ENCODE results near the gene PRKG1. TPM values are rescaled to one million over a fixed set of nuclear protein-coding genes. Genes with fewer than 3 reads are reported as not detected.

PRKG1 gene
- total RNA-seq, 2 donors from 2014 or later = 0.42 TPM; not detected in 1

DNA sequence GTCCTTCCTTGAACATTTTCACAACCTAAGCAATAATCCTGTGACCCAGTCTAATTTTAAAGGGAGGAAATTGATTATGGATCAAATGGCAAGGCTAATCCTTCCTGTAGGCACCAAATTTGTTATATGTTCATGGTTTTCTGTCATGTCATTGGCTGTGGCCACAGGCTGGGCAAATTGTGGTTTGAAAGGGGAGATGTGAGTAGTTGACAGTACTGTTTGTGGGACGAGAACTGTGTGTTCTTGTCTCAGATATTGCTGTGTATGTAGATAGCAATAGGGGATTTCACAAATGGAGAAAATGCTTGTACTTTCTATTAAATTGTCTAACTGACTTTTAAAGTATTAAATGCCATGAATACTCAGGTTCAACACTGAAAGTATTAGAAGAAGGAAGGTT lies 8.1 kb upstream of the PRKG1 start:
- Mint-ChIP-seq H3K27me3 (peaks cover 6% of the 10 kb centered on the region), H3K36me3 (ENCODE audit: low read depth) (no peaks in the 10 kb centered on the region), H3K4me3 (no peak overlapping the region), H3K9me3 (no peaks in the 10 kb centered on the region), H3K4me1 (no peaks in the 10 kb centered on the region), H3K27ac (no peak overlapping the region)
- no peak for ATAC-seq (replicated peaks)

DNA sequence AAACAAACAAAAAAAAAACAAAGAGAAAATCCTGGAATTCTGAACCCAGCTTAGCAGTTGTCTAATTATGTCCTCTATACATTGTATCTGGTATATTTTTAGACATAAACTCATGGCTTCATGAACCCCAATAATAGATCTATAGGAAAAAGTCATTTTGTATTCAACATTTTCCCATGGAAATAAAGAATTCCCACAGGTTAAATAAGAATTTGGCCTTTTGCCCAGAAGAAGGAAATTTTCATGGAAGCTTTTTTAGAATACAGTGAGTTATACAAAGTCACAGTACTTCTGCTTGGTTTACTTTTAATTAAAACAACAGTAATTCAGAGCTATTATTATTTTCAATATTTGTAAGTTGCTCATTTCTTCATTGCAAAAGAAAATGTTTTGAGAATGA lies 2.1 kb upstream of the PRKG1 start:
- Mint-ChIP-seq H3K27ac (no peak overlapping the region), H3K9me3 (no peaks in the 10 kb centered on the region), H3K36me3 (ENCODE audit: low read depth) (no peaks in the 10 kb centered on the region), H3K27me3 (peaks cover 36% of the 10 kb centered on the region), H3K4me3 (no peak overlapping the region), H3K4me1 (no peaks in the 10 kb centered on the region)
- ATAC-seq (replicated peaks) = no peak

DNA sequence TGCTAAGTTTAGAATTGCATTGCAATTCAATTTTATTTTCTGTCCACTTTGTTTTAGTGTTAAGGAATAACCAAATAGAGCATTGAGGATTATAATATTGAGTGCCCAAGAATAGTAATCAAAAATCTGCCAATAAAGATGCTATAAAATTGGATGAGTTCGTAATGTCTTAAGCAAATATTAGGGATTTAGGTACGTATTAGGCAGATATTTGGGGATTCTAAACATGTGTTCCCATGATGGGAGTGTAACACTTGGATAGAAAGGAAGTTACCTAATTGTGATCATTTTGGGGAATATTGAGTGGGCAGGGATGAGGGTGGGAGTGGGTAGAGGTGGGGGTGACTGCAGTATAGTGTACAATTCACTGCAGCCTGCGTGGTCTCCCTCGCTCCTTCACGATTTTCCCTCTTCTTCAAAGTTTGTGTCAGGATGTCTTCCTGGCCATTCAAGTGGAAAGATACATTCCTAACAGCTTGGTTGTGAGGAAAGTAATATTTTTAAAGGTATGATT lies 1.3 kb upstream of the PRKG1 start:
- H3K9me3 Mint-ChIP-seq = no peaks in the 10 kb centered on the region
- no peaks in the 10 kb centered on the region for H3K4me1 Mint-ChIP-seq
- peaks cover 36% of the 10 kb centered on the region for H3K27me3 Mint-ChIP-seq
- H3K36me3 Mint-ChIP-seq (ENCODE audit: low read depth) = no peaks in the 10 kb centered on the region
- H3K4me3 Mint-ChIP-seq = peak overlapping the region; percentile 74
- no peak overlapping the region for H3K27ac Mint-ChIP-seq
- no peak for ATAC-seq (replicated peaks)

DNA sequence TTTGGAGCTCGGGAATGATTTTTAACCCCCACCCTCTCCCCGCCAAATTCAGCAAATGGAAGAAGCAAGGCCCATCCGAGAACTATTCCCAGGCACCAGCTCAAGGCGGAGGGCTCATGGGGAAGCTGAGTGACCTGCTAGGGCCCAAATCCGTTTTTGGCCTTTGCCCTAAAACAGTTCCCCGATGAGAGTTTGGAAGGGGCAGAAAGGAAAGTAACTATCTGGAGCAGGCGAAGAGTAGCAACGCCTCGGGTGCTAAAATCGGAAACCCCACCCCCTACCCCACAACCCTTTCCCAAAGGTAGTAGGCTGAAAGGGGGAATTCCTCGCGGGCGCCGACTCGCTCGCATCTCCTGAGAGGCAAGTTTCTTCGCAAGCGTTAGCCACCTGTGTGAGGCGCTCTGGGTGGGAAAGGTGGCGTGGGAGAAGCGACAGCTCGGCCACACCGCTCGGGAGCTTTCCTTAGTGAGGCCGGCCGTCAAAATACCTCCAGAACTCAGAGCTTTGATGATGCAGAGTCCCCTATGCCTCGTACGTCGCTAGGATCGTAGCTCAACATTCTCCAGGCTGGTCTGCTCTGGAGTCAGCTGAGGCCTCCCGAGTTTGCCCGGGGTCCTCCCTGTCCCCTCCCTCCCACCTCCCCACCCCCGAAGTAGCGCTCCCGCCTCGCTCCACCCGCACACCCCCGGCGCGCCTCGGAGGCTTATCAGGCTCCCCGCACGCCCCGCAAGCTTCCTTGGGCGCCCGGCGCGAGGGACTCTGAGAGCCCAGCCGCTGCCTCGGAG lies 642 bp upstream of the PRKG1 start:
- no peak overlapping the region for H3K27ac Mint-ChIP-seq

DNA sequence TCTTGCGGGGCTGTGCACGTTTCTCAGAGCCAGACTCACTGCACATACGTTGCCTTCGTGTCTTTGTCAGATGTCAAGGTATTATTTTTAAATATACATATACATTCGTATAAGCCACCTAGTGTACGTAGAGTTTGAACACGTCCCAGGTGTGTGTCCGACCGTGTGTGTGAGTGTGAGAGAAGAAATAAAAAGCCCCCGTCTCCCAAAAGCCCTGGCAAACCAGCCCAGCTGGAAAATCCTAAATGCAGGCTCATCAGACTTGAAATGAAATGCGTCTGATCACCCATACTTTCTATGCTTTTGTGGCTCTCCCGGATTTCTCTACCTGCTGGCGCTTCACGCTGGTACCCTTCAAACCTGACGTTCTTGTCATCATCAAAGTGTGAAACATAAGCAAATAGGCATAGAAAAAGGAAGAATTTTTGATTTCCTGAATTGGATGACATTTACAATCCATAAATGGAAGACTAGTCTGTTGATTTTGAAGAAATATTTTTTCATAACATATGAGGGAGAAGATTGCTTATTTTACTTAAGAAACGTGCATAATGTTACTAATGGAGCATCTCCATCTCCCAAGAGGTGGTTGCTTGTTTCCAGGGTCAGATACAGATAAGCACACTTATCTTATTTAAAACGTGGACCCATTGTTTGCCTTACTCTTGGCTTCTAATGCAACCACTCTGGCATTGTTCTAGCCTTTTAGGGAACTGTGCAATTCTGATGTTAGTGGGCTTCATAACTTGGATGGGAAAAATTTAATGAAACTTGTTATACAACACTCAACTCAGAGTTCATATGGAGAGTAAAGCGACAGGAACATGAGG lies 971 bp downstream of the PRKG1 start:
- ATAC-seq (replicated peaks) = no peak
- H3K9me3 Mint-ChIP-seq = no peaks in the 10 kb centered on the region
- H3K27ac Mint-ChIP-seq = no peak overlapping the region
- no peaks in the 10 kb centered on the region for H3K4me1 Mint-ChIP-seq
- H3K4me3 Mint-ChIP-seq = peak overlapping the region; percentile 74
- peaks cover 42% of the 10 kb centered on the region for H3K27me3 Mint-ChIP-seq
- H3K36me3 Mint-ChIP-seq (ENCODE audit: low read depth) = no peaks in the 10 kb centered on the region

More for the DNA sequence above, 642 bp upstream of the PRKG1 start:
- Mint-ChIP-seq H3K4me3 (peak overlapping the region; percentile 74), H3K36me3 (ENCODE audit: low read depth) (no peaks in the 10 kb centered on the region), H3K27me3 (peaks cover 36% of the 10 kb centered on the region), H3K4me1 (no peaks in the 10 kb centered on the region), H3K9me3 (no peaks in the 10 kb centered on the region)
- ATAC-seq (replicated peaks) = peak; percentile 14

DNA sequence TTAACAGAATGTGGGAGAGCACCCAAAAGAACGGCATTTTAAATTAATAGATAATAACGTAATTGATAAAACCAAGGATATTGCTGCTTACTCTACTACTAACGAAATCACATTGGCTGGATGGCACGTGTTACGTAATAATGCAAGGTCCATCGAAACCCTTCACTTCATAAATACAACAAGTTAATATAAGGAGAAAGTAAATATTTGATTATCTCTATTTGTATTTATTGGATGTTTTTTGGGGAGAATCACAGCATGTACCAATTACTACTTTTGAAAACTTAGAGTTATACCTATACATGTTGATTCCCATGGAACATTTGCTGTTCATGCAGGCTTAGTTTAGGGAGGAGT lies 1.6 kb downstream of the PRKG1 start:
- no peaks in the 10 kb centered on the region for H3K4me1 Mint-ChIP-seq
- H3K36me3 Mint-ChIP-seq (ENCODE audit: low read depth) = no peaks in the 10 kb centered on the region
- H3K9me3 Mint-ChIP-seq = no peaks in the 10 kb centered on the region
- H3K4me3 Mint-ChIP-seq = no peak overlapping the region
- peaks cover 44% of the 10 kb centered on the region for H3K27me3 Mint-ChIP-seq
- ATAC-seq (replicated peaks) = no peak
- H3K27ac Mint-ChIP-seq = no peak overlapping the region

DNA sequence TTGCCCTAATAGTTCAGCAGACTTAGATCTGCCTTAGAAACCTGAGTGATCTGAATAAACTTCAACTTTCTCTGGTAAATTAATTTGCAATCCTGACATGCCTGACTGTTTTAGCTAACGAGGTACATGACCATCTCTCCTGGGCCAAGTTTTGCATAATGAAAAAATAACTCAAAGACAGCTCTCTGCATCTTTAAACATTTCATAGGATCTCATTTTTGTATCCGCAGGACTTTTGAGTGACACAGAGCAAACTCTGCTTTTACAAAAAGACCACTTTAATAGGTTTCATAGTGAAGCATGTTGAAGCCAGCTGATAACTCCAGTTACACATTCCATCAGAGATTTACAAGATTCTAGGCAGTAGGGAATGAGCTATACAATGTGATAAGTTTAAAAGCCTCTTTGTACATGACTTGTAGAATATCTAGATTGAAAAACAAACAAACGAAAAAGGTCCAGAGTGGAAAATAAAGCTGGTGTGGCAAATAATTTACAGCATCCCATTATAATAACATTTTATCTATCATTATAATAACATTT lies 2.1 kb downstream of the PRKG1 start:
- no peaks in the 10 kb centered on the region for H3K36me3 Mint-ChIP-seq (ENCODE audit: low read depth)
- no peak for ATAC-seq (replicated peaks)
- H3K9me3 Mint-ChIP-seq = no peaks in the 10 kb centered on the region
- H3K27ac Mint-ChIP-seq = no peak overlapping the region
- peaks cover 42% of the 10 kb centered on the region for H3K27me3 Mint-ChIP-seq
- no peaks in the 10 kb centered on the region for H3K4me1 Mint-ChIP-seq
- no peak overlapping the region for H3K4me3 Mint-ChIP-seq

DNA sequence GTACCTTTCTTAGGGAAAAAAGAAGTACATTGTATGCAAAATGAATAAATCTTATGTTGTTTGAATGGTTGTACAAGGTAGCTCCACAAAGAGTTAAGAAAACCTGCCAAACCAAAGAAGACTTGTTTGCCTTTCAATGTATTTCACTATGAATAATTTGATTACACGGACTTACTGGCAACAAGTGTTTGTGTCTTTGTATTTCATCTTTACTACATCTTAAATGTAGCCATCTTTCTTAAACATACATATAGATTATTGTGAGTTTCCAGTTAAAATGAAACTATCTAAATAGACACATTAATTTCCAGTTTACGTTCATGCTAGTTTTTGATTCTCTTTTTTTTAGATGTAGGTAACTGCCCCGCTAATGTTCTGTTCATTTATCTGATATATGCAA lies 2.8 kb downstream of the PRKG1 start:
- peaks cover 42% of the 10 kb centered on the region for H3K27me3 Mint-ChIP-seq
- no peak overlapping the region for H3K27ac Mint-ChIP-seq
- H3K36me3 Mint-ChIP-seq (ENCODE audit: low read depth) = no peaks in the 10 kb centered on the region
- H3K9me3 Mint-ChIP-seq = no peaks in the 10 kb centered on the region
- no peaks in the 10 kb centered on the region for H3K4me1 Mint-ChIP-seq
- H3K4me3 Mint-ChIP-seq = no peak overlapping the region
- ATAC-seq (replicated peaks) = no peak

DNA sequence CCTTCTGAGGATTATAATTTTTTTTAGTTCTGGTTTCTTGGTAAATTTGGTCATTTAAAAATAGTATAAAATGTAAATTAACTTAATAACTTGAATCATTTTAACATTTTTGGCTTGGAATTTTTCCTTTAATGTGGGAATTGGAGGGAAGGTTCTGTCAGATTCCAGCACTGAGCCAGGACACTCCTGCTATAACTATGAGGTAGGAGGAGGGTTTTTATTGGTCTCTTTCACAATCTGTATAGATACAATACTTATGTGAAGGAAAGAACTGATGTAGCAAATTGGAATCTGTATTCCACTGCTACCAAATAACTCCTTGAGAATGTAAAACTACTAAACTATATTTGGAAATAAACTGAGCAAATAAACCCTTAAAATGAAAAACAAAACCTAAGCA lies 3.2 kb downstream of the PRKG1 start:
- H3K36me3 Mint-ChIP-seq (ENCODE audit: low read depth) = no peaks in the 10 kb centered on the region
- H3K4me3 Mint-ChIP-seq = no peak overlapping the region
- no peak for ATAC-seq (replicated peaks)
- H3K27ac Mint-ChIP-seq = no peak overlapping the region
- no peaks in the 10 kb centered on the region for H3K4me1 Mint-ChIP-seq
- no peaks in the 10 kb centered on the region for H3K9me3 Mint-ChIP-seq
- H3K27me3 Mint-ChIP-seq = peaks cover 46% of the 10 kb centered on the region

DNA sequence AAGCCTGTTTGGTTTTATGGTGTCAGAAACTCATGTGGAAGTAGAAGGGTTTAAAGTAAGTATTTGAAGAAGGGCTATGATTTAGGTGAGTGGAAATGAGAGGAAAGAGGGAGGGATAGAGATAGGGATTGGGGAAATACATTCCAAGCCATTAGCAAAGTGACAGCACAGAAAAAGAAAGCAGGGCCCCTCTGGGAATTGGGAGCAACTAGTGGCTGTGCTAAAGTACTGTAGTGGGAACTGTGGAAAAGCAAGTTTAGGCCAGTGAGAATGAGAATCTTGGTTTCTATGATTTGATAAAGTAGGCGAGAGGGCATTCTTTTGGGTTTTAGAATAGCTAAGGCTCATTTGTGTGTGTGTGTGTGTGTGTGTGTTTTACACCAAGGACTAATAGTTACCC lies 5.0 kb downstream of the PRKG1 start:
- no peaks in the 10 kb centered on the region for H3K4me1 Mint-ChIP-seq
- H3K27me3 Mint-ChIP-seq = peaks cover 38% of the 10 kb centered on the region
- H3K27ac Mint-ChIP-seq = no peak overlapping the region
- no peaks in the 10 kb centered on the region for H3K9me3 Mint-ChIP-seq
- H3K4me3 Mint-ChIP-seq = no peak overlapping the region
- ATAC-seq (replicated peaks) = no peak
- no peaks in the 10 kb centered on the region for H3K36me3 Mint-ChIP-seq (ENCODE audit: low read depth)

DNA sequence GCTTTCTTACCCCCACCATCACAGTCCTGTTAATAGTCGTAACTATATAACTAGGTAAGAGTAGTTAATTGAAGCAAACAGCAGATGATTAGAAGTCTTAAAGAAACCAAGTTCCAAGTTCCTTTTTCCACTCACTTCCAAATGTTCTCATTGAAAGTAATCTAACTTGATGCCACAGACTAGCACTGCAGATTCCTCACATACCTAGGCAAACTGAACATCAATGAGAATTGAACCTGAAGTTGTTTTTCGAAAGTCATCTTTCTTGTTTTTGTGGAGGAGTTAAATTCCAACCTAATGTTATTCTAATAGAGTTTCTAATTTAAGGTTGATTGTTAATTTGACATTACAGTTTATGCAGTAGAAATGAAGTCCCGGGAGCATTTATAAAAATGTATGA lies 5.5 kb downstream of the PRKG1 start:
- H3K4me3 Mint-ChIP-seq = no peak overlapping the region
- peaks cover 35% of the 10 kb centered on the region for H3K27me3 Mint-ChIP-seq
- H3K9me3 Mint-ChIP-seq = no peaks in the 10 kb centered on the region
- H3K27ac Mint-ChIP-seq = no peak overlapping the region
- H3K4me1 Mint-ChIP-seq = no peaks in the 10 kb centered on the region
- H3K36me3 Mint-ChIP-seq (ENCODE audit: low read depth) = no peaks in the 10 kb centered on the region
- no peak for ATAC-seq (replicated peaks)

DNA sequence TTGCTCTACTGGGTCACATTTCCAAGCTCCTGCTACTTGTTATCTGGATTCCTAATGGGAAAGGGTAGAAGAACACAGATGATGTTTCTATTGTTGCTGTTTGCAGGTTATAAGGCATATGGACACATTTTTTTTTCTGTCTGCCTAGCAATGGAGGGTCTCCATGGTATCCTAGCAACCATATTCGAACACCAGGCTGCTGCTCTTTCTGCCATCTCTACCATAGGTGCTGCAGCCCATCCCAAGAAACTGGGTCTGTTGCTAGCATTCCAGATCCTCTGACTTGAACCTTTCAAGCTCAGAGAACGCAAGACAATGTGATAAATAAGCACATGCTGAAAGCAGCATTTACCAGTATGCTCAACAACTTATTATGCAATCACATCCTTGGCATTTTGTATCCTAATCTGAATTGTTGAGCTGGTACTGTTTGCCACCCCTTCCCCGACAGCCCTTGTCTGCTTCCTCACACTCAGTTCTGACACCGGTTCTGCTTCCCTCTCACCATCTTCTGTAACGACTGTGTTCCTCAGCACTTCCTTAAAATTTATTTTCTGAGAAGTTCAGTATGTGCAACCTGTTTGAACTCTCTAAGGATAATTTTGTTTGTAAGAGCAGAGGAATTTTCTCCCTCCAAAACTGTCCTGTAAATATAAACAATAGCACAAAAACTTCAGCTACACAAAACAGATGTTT lies 6.2 kb downstream of the PRKG1 start:
- Mint-ChIP-seq H3K36me3 (ENCODE audit: low read depth) (no peaks in the 10 kb centered on the region), H3K4me3 (no peak overlapping the region), H3K4me1 (no peaks in the 10 kb centered on the region), H3K27me3 (peaks cover 28% of the 10 kb centered on the region), H3K27ac (no peak overlapping the region), H3K9me3 (no peaks in the 10 kb centered on the region)
- ATAC-seq (replicated peaks) = no peak

DNA sequence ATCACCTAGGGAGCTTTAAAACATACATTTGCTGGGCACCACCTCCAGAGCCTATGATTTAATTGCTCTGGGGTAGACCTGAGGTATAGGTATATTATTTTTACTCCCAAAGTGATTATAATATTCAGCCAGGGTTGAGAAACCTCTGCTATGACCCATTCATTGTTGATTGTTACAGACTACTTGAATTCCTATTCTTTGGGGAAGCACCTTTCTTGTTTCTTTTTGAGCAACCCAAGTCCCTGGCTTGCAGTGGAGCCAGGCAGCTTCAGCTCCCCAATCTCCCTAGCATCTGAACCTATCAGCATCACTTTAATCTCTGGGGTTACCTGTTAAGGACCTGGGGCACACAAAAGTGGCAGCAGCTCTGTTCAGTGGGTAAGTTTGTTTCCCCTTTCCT lies 8.6 kb downstream of the PRKG1 start:
- Mint-ChIP-seq H3K9me3 (no peaks in the 10 kb centered on the region), H3K4me3 (no peak overlapping the region), H3K4me1 (no peaks in the 10 kb centered on the region), H3K36me3 (ENCODE audit: low read depth) (no peaks in the 10 kb centered on the region), H3K27ac (no peak overlapping the region), H3K27me3 (peaks cover 19% of the 10 kb centered on the region)
- ATAC-seq (replicated peaks) = no peak

DNA sequence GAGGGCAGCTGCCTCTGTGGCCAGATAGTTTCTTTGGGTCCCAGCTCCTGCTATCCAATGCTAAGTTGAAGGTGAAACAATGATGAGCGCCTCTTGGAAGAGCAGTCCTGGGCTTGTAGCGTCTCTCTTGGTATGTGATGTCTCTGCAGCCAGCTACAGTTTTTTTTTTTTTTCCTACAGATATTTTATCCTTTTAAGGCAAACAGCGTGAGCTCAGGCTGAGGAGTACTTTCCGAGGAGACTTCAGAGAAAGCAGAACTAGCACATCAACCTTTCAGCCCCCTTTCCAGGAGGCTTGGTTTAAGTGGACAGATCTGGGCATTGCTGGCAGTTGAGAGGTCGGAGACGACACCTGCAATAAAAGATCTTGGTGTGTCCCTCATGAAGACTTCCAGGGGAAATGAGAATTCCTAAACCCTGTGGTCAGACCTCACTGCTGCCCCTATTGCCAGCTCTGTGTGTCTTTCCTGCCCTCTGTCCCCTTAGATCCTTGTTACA lies 9.1 kb downstream of the PRKG1 start:
- H3K36me3 Mint-ChIP-seq (ENCODE audit: low read depth) = no peaks in the 10 kb centered on the region
- ATAC-seq (replicated peaks) = no peak
- H3K27me3 Mint-ChIP-seq = peaks cover 19% of the 10 kb centered on the region
- no peak overlapping the region for H3K4me3 Mint-ChIP-seq
- no peak overlapping the region for H3K27ac Mint-ChIP-seq
- H3K9me3 Mint-ChIP-seq = no peaks in the 10 kb centered on the region
- no peaks in the 10 kb centered on the region for H3K4me1 Mint-ChIP-seq
